ENCODE results near the gene SPDYE4. TPM values are rescaled to one million over a fixed set of nuclear protein-coding genes. Genes with fewer than 3 reads are reported as not detected.

The SPDYE4 gene
- total and polyA plus RNA-seq, 2 experiments from 2014 or later: not detected

- H3K27me3 ChIP-seq (ENCODE audit: insufficient read depth): no peaks in the 10 kb centered on the region
- no peak overlapping the region for H3K4me2 ChIP-seq
- H3K27ac ChIP-seq (ENCODE audit: low read depth): no peak overlapping the region
- Mint-ChIP-seq H3K36me3 (ENCODE audit: low read depth) (peaks cover 11% of the 10 kb centered on the region; the same call in 2 of the 3 replicates), H3K4me1 (peaks cover 21% of the 10 kb centered on the region), H3K27ac (no peak overlapping the region), H3K4me3 (no peak overlapping the region), H3K9me3 (peaks cover 17% of the 10 kb centered on the region), H3K27me3 (ENCODE audit: insufficient read depth, low read depth, poor library complexity) (peaks cover 11% of the 10 kb centered on the region)
- TF ChIP-seq REST (IDR thresholded peaks at IDR 0.05; ENCODE audit: unreplicated experiment) (no peak), CREB1 (CRISPR knock-in tag; IDR thresholded peaks at IDR 0.05; ENCODE audit: low read depth) (no peak), ETS1 (IDR thresholded peaks at IDR 0.05) (no peak), ZNF462 (CRISPR knock-in tag; IDR thresholded peaks at IDR 0.05) (no peak), ZNF331 (CRISPR knock-in tag; IDR thresholded peaks at IDR 0.05; ENCODE audit: low read depth) (no peak), POLR2AphosphoS5 (IDR thresholded peaks at IDR 0.05; ENCODE audit: low read depth) (no peak), NANOG (IDR thresholded peaks at IDR 0.05; ENCODE audit: borderline replicate concordance) (no peak), CTCF (conservative IDR thresholded peaks at IDR 0.05; ENCODE audit: low read depth in 2 of 2) (no peak), STAT1 (IDR thresholded peaks at IDR 0.05; ENCODE audit: unreplicated experiment) (no peak), EZH2 (IDR thresholded peaks at IDR 0.05; ENCODE audit: low read depth, unreplicated experiment) (no peak), JUNB (IDR thresholded peaks at IDR 0.05; ENCODE audit: unreplicated experiment) (no peak), EZH2phosphoT487 (IDR thresholded peaks at IDR 0.05; ENCODE audit: unreplicated experiment) (no peak), ZNF114 (CRISPR knock-in tag; IDR thresholded peaks at IDR 0.05) (no peak)
- H3K9me2 ChIP-seq (ENCODE audit: insufficient read depth): no peaks in the 10 kb centered on the region
- no peaks in the 10 kb centered on the region for H4K20me1 ChIP-seq (replicated peaks; ENCODE audit: insufficient read depth)
- H2AFZ ChIP-seq: no peak overlapping the region
- no peaks in the 10 kb centered on the region for H3K36me3 ChIP-seq (ENCODE audit: insufficient read depth)
- no peaks in the 10 kb centered on the region for H3K79me2 ChIP-seq (replicated peaks; ENCODE audit: insufficient read depth)
- ATAC-seq: no peak
- H3K4me1 ChIP-seq (ENCODE audit: insufficient read depth): peaks cover 11% of the 10 kb centered on the region; the same call in 1 of the 2 replicates
- no peaks in the 10 kb centered on the region; the same call in 1 of the 2 replicates for H3F3A ChIP-seq (replicated peaks; ENCODE audit: low read depth)
- H3K4me3 ChIP-seq: no peak overlapping the region
- DNase-seq (ENCODE audit: low spot score): no peak
Observed at GRCh38 chr17:8793649-8794048, 35.3 kb upstream of the SPDYE4 start.
